ENCODE measurements around the gene CHIT1.
"Not testable (repeated sequence)": the region's sequence is repeated elsewhere in the genome, so short reads cannot be mapped to it uniquely, and the experiment has no call there.

The CHIT1 gene

DNA sequence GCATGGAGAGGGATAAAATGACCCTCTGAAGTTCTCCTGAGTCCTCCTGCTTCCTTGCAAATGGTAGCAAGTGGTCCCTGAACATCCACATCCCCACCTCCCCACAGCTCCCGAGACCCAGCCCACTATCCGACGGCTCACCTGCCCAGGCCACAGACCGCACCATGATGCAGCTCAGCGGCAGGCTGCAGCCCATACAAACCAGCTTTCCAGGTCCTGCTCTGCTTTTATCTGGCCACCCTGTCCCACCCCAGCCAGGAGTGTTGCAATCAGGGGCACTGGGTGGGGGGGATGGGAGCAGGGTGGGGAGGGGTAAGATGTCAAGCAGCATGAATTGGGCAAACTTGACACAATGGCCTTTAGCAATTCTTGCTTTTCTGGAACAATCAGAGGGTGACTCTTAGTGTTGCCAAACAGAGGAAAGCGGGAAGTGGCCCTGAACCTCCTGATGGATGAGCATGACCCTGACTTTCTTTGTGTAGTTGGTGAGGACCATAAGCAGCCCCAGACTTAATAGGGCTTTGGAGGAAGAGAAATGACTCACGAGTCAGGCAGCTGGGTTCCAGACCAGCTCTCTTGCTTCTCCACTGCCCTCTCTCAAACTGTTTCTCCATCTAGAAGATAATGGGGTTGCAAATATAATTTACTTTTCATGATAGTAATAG, at the start of gene CHIT1:
CHIT1 (minus strand) TSS at position 203 of the 665 bp plus-strand sequence; CDS start at position 166, 37 bp downstream.
- DNase-seq = no peak

- no peak for DNase-seq
Observed at GRCh38 chr1:203278885-203279406, 49.5 kb upstream of the CHIT1 start.

- no peak for DNase-seq
Observed at GRCh38 chr1:203278082-203278884, 48.8 kb upstream of the CHIT1 start.

- no peak for DNase-seq
Observed at GRCh38 chr1:203276916-203277545, 47.6 kb upstream of the CHIT1 start.

DNA sequence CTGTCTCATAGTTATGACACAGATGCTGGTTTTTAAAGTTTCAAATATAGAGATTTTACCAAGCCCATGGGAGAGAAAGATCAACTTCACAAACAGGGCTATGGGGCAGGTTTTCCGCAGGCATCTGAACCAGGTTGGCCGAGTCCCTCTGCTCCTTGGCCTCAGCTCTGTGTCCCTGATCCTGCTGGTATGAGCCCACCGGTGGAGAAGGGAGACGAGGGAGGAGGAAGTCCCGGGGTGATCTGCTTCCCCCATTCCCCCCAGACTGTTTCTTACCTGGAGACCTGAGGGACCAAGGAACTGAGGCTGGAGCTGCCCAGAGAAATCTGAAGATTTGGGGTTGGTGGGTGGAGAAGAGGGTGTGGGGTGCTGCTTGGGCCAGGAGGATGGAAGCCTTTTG, 46.9 kb upstream of the CHIT1 start:
- no peak for DNase-seq

- no peak for DNase-seq
Observed at GRCh38 chr1:203275656-203276272, 46.3 kb upstream of the CHIT1 start.

DNA sequence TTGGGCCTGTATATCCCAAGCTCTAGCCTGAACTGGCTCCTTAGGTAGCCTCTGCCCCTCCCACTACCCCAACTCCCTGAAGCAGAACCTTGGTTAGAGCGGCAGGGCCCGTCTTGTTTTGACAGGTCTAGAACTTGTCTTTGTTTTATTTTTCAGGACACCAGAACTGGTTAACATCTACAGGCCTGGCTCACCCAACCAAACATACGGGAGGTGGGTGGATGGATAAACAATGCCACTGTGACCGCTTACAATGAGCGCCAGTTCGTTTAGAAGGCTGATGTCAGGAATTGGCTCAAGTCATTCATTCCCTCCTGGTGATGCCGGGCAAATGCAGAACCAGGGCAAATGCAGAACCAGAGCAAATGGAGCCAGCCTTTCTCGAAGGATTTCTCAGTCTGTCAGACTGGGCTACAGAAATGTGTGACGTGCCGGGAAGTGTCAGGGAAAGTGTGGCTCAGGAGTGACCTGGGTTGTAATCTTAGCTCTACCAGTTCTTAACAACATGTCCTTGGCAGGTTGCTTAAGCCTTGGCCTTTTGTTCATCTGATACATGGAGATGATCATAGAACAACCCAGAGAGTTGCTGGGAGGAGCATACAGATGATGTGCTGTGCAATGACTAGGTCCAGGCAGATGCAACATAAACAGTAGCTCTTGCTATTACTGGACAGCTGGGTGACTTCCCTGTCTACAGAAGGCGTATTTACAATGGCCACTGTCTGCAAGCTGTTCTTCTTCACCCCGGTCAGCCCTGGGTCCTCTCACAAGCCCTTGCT, 45.3 kb upstream of the CHIT1 start:
- no peak for DNase-seq

DNA sequence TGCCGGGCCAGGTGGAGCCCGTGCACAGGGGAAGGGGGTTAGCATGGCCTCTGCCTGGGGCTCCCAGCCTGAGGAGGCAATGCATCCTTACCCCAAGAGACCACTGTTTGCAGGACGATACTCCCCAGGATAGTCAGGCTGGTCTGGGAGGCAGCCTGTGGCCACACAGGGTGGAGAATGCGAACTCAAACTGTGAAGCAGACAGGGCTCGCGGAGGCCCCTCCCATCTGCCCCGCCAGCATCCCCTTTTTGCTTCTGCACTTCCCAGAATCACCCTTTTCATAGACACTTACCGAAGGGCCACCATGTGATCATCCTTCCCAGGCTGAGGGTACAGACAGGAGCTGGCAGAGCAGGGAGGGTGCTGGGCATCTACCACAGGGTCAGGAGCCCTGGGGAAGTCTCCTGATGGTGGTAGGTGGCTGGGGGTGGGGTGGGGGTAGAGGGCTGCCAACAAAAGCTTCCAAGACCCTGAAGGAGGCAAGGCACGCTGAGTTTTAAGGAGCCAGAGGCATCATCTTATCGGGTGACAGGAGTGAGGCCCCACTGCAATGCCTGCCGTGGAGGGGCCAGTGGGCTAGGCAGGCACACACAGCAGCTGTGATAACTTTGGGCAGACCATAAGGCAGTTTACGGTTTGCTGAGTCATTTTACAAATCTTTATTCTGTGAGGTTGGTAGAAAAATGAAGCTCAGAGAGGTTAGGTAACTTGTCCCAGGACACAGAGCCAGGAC, 44.6 kb upstream of the CHIT1 start:
- no peak for DNase-seq

GRCh38 chr1:203273206-203273868, 43.9 kb upstream of the CHIT1 start:
- peak; percentile 67 for DNase-seq

GRCh38 chr1:203272633-203273205, 43.2 kb upstream of the CHIT1 start:
- DNase-seq = no peak

DNA sequence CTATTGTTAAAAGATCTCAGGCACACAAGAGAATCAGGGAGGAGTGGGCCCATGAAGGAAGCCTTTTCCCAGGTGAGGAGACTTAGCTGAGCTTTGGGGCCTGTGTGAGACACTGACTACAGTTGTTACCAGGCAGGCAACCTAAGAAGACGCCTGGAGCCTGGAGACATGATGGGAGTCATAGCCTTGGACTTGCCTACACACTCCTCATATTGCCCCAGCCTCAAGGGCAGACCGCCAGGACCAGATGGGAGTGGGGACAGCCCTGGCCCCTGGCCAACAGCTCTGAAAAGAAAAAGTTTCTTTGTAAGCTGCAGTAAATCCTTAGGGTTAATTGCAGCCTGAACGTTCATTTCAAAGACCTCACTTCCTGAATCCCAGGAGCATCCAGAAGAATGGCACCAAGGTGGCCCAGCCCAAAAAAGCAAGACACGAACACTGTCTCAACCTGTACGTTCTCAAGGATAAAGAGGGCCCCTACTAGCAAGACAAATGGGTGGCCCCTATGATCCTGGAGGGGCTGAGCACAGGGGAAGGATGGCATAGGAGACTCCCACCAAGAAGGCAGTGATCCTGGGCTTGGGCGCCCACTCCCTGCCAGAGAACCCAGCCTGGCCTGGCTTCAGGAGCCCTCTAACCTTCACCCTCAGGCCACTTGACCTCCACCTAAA, 42.6 kb upstream of the CHIT1 start:
- no peak for DNase-seq

- no peak for DNase-seq
Observed at GRCh38 chr1:203271018-203271743, 41.7 kb upstream of the CHIT1 start.

DNA sequence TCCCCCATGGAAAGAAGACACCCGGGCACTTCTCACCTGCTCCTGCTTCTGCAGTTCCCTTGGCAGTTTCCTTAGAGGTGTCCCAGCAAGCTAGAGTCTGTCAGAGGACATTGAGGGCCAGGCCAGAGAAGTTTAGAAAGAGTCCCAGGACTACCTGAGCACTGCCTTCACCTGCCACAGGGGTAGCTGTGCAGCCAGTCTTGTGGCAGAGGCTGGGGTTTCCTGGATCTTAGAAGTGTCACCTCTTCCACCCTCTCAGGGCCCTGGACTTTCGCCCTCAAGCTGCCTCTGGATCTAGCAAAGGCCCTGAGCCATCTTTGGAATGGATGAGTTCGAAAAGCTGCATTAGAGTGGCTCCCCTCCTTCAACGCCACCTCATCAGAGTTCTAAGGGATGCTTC, 41.0 kb upstream of the CHIT1 start:
- no peak for DNase-seq

- no peak for DNase-seq
Observed at GRCh38 chr1:203269654-203270020, 40.2 kb upstream of the CHIT1 start.

- DNase-seq = peak; percentile 44
Observed at GRCh38 chr1:203268901-203269653, 39.6 kb upstream of the CHIT1 start.

DNA sequence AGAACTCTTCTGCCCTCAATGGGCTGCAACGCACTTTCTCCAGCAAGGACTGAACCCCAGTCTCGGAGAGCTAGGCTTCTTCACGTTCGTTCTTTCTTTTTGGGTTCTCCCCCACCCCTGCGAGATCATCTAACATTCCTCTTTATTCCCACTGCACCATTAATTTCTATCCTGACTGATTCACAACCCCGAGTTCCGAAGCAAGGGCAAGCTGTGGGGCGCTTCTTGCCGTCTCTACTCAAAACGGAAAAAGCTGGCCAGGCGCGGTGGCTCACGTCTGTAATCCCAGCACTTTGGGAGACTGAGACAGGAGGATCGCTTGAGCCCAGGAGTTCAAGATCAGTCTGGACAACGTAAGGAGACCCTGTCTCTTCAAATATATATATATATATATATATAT, 38.4 kb upstream of the CHIT1 start:
- no peak for DNase-seq

- DNase-seq = peak; percentile 63
Observed at GRCh38 chr1:203267347-203267846, 37.9 kb upstream of the CHIT1 start.

- not testable (repeated sequence) for DNase-seq
Observed at GRCh38 chr1:203266140-203266539, 36.7 kb upstream of the CHIT1 start.

DNA sequence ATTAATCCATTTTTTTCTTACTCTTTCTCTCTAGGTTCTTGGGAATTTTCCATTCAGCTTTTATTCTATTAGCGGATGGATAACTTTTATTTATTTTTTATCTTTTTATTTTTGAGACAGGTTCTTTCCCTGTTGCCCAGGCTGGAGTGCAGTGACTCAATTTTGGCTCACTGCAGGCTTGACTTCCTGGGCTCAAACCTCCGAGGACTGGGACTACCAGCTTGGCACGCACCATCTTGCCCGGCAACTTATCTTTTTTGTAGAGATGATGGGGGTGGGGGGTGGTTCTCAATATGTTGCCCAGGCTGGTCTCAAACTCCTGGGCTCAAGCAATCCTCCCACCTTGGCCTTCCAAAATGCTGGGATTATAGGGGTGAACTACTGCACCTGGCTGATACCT, 36.1 kb upstream of the CHIT1 start:
- no peak for DNase-seq
